Suprapubic skin (tissue), 3 donors: Measurements from ENCODE around the gene DCD.

Experiments used
- POLR2AphosphoS5 ChIP-seq, 3 donors: sonication (generic); formaldehyde crosslinking; IDR thresholded peaks; one replicate each; pipeline ENCODE4 v1.6.1; 2017; ENCODE audit warnings: antibody characterized with exemption in 3 of 3
- TF ChIP-seq, protein P1 (sequence below), 2 donors: fragments of 200-600 bp in 1 of 2; fragments of 450-650 bp in 1 of 2; sonication (generic) in 1 of 2; IDR thresholded peaks; one replicate each; pipeline ENCODE4 v1.5.1; 2016 to 2019; ENCODE audit warnings: antibody characterized with exemption in 2 of 2, mild to moderate bottlenecking in 1 of 2, moderate library complexity in 1 of 2

DNA sequence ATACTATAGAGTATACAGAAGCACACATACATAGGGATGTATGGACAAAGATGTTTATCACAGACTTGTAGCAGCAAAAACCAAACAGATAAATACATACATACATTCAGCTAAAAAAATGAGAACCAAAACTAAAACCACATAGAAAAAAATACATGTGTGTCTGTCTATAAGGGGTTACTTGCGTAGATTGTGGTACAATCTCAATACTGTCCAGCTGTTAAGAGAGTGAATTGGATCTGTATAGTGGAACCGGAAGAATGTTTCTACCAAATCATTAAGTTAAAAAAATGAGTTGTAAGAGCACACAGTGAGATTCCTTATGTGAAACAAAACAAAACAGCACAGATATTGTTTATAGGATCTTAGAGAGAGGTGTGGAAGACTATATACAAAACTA, 44.2 kb upstream of the DCD start:
- TF ChIP-seq, protein P1, sequence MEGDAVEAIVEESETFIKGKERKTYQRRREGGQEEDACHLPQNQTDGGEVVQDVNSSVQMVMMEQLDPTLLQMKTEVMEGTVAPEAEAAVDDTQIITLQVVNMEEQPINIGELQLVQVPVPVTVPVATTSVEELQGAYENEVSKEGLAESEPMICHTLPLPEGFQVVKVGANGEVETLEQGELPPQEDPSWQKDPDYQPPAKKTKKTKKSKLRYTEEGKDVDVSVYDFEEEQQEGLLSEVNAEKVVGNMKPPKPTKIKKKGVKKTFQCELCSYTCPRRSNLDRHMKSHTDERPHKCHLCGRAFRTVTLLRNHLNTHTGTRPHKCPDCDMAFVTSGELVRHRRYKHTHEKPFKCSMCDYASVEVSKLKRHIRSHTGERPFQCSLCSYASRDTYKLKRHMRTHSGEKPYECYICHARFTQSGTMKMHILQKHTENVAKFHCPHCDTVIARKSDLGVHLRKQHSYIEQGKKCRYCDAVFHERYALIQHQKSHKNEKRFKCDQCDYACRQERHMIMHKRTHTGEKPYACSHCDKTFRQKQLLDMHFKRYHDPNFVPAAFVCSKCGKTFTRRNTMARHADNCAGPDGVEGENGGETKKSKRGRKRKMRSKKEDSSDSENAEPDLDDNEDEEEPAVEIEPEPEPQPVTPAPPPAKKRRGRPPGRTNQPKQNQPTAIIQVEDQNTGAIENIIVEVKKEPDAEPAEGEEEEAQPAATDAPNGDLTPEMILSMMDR (IDR thresholded peaks at IDR 0.05): no peak
- TF ChIP-seq POLR2AphosphoS5 (IDR thresholded peaks at IDR 0.05): no peak
